Liver (tissue), 3 donors: Measurements from ENCODE around the gene RING1.

Experiments used
- EGR1 ChIP-seq, 2 donors: IDR thresholded peaks; 2 replicates each; pipeline ENCODE4 v1.6.1; 2016 to 2018; ENCODE audit warnings: antibody characterized with exemption in 2 of 2, low read depth in 2 of 2
- TAF1 ChIP-seq: conservative IDR thresholded peaks from 2 replicates; pipeline ENCODE4 v1.6.1; 2016; ENCODE audit warnings: antibody characterized with exemption, mild to moderate bottlenecking
- TF ChIP-seq, protein P1 (sequence below): fragments of 150-350 bp; IDR thresholded peaks from 2 replicates; pipeline ENCODE4 v1.5.1; 2017; ENCODE audit warnings: improper control_type of control experiment, low read depth, low read length; ENCODE audit not compliant: missing input control
- TF ChIP-seq, protein P2 (sequence below): IDR thresholded peaks from 2 replicates; pipeline ENCODE4 v1.6.1; 2016; ENCODE audit warnings: antibody characterized with exemption, mild to moderate bottlenecking
- TF ChIP-seq, protein P3 (sequence below): IDR thresholded peaks from 2 replicates; pipeline ENCODE4 v1.6.1; 2016; ENCODE audit warnings: antibody characterized with exemption
- donor health status: healthy.
- donor health status: healthy.

DNA sequence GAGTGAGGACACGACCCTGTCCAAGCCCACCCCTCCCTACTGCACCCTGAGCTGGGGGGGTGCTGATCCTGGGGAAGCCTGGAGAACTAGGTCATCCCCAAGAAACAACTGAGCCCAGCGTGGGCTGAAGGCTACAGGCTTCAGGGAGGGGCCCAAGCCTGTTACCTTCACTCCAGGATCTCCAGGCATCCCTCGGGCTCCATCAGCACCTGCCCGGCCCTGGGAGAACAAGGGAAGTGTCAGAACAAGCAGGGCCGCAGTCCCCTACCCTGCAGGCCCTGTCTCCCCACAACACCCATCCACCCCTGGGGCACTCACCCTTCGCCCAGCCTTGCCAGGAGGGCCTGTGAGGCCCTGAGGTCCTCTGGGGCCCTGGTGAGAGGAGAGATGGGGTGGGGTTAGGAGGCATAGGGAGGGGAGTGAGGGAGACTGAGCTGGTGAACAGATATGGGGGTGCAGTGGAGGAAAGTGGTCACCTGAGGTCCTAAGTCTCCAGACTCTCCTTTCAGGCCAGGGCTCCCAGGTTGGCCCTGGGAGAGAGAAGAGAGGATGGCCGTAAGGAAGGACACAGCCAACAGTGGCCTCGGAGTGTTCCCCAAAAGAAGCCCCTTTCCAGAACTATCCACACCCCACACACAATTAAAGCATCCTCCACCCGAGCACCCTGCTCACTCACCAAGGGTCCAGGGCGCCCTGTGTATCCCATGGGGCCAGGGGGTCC lies 29.4 kb upstream of the RING1 start:
- TF ChIP-seq, protein P1, sequence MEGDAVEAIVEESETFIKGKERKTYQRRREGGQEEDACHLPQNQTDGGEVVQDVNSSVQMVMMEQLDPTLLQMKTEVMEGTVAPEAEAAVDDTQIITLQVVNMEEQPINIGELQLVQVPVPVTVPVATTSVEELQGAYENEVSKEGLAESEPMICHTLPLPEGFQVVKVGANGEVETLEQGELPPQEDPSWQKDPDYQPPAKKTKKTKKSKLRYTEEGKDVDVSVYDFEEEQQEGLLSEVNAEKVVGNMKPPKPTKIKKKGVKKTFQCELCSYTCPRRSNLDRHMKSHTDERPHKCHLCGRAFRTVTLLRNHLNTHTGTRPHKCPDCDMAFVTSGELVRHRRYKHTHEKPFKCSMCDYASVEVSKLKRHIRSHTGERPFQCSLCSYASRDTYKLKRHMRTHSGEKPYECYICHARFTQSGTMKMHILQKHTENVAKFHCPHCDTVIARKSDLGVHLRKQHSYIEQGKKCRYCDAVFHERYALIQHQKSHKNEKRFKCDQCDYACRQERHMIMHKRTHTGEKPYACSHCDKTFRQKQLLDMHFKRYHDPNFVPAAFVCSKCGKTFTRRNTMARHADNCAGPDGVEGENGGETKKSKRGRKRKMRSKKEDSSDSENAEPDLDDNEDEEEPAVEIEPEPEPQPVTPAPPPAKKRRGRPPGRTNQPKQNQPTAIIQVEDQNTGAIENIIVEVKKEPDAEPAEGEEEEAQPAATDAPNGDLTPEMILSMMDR: no peak
- TF ChIP-seq, protein P2, sequence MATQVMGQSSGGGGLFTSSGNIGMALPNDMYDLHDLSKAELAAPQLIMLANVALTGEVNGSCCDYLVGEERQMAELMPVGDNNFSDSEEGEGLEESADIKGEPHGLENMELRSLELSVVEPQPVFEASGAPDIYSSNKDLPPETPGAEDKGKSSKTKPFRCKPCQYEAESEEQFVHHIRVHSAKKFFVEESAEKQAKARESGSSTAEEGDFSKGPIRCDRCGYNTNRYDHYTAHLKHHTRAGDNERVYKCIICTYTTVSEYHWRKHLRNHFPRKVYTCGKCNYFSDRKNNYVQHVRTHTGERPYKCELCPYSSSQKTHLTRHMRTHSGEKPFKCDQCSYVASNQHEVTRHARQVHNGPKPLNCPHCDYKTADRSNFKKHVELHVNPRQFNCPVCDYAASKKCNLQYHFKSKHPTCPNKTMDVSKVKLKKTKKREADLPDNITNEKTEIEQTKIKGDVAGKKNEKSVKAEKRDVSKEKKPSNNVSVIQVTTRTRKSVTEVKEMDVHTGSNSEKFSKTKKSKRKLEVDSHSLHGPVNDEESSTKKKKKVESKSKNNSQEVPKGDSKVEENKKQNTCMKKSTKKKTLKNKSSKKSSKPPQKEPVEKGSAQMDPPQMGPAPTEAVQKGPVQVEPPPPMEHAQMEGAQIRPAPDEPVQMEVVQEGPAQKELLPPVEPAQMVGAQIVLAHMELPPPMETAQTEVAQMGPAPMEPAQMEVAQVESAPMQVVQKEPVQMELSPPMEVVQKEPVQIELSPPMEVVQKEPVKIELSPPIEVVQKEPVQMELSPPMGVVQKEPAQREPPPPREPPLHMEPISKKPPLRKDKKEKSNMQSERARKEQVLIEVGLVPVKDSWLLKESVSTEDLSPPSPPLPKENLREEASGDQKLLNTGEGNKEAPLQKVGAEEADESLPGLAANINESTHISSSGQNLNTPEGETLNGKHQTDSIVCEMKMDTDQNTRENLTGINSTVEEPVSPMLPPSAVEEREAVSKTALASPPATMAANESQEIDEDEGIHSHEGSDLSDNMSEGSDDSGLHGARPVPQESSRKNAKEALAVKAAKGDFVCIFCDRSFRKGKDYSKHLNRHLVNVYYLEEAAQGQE: no peak
- TF ChIP-seq TAF1: no peak
- TF ChIP-seq EGR1 (IDR thresholded peaks at IDR 0.05; ENCODE audit: low read depth in 2 of 2): no peak
- TF ChIP-seq, protein P3, sequence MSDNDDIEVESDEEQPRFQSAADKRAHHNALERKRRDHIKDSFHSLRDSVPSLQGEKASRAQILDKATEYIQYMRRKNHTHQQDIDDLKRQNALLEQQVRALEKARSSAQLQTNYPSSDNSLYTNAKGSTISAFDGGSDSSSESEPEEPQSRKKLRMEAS: no peak
